Hindlimb muscle (tissue), 1 donor: ENCODE measurements around the gene SPACA4. TPM values are rescaled to one million over a fixed set of nuclear protein-coding genes. Genes with fewer than 3 reads are reported as not detected.
"Not testable (repeated sequence)": the region's sequence is repeated elsewhere in the genome, so short reads cannot be mapped to it uniquely, and the experiment has no call there.

Experiments
- DNase-seq: peaks from one replicate; pipeline ENCODE4 v3.0.0-alpha.2; 2013
- polyA plus RNA-seq: library from polyadenylated mRNA; unstranded; fragments of 120-200 nt; gene quantifications from one replicate; pipeline ENCODE4 v1.2.1, GENCODE V29; 2013; ENCODE audit not compliant: insufficient read length

The SPACA4 gene
- polyA plus RNA-seq, 1 donor: not detected

DNA sequence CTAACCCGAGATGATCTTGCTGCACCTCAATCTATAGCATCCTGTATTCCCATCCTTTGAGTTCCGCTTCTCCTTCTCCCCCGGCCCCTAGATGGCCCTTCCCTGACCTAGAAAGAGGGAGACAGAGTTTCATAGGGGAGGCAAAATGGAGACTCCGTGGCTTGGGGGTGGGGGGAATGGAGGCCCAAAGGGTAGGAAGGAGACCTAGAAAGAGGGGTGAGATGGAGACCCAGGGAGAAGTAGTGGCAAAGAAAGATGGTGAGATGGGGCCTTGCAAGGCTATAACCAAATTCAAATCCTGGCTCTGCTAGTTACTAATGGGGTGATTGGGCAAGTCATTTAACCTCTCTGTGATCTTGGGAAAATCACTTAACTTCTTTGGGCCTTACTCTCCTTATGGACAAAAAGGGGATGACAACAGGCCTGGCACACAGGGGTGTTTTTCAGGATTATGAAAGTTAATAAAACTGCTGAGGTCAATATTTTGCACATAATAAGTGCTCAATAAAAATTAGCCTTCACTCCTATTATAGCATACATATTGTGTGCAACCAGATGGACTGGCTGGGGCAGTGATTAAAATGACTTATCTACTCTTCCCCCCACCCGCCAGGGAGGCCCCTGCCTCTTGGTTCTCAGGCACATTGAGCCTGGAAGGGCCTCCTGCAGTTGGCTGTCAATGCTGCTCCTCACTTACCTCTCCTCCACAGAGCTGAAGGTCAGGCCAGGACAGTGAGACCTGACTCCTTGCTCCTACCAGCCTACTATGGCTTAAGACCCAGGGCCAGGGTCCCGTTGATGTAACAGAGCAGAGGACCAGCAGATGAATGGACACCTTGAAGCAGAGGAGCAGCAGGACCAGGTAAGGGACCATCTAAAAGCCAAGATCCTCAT is 13.4 kb downstream of the SPACA4 start:
- DNase-seq: no peak

GRCh38 chr19:48623556-48624066 is 17.1 kb downstream of the SPACA4 start:
- no peak for DNase-seq

DNA sequence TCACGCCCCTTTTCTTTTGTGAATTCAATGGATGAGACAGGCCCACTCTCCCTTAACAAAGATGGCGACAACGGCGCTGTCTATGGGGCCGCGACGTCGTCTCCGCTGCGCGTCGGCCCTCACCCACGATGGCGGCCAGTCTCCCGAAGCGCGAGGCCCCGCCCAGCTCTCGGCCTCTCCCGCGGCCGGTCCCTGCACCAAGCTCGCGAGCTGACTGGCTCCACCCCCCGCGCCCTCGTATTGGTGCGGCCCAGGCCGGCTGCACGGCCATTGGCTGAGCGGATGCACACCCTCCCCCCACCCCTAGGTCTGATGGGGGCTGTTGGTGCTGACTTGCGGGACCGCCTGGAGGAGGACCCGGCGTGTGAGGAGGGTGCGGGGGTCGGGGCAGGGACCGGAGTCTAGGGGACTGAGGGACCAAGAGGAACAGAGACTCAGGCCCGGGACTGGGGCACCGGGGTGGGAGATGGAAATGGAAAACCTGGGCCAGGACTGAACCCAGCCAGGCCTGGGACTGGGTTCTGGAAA is 17.6 kb downstream of the SPACA4 start:
- DNase-seq: peak; percentile 98

DNA sequence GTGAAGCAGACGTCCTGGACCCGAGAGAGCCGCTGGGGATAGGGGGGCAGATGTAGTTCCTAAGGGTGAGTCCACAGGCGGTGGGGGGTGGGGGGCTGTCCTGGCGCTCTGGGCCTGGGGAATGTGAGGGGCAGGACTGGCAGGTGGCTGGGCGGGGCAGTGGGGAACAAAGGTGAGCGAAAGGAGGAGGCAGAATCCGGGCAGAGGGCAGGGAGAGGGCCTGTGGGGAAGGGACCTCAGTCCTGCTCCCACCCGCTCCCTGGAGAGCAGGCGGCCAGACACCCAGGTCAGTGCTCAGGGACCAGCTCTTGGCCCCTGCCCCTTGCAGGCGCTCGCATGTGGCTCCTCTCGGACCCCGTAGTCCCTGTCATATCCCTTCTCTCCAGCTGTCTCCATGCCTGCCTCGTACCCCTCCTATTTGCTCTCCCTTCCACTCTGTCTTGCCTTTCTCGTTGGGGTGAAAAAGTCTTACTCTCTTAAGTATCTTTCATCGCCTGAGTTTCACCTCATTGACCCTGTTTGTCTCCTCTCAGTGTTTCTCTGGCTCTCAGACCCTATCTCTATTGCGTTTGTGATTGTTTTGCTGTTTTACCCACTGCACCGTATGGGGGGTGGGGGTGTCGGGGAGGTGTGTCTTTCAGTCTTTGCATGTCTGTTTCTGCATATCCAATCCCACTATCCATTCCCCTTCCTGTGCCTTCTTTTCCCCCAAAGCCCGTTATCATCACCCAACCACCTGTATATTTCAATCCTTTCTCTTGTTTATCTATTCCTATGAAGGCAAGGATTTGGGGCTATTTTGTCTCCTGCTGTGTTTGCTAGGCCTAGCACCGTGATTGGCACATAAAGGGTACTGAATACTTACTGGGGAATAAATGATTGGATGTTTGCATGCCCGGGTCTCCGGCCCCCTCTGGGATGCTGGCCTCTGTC is 18.5 kb downstream of the SPACA4 start:
- DNase-seq: no peak

- no peak for DNase-seq
Measured at GRCh38 chr19:48625891-48626327, 19.4 kb downstream of the SPACA4 start.

- DNase-seq: no peak
Measured at GRCh38 chr19:48627201-48627864, 20.8 kb downstream of the SPACA4 start.

DNA sequence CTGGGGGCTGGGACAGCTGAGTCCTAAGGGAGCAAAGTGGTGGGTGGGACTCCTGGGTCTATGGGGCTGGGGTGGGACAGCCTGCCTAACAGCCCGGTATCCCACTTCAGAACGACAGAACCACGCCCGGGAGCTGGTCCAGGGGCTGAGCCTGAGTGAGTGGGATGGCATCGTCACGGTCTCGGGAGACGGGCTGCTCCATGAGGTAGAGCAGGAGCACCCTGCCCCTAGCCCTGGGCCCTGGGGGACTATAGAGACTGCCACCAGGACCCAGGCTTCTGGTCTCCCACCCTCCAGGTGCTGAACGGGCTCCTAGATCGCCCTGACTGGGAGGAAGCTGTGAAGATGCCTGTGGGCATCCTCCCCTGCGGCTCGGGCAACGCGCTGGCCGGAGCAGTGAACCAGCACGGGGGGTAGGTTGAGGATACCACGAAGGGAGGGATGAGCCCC is 21.3 kb downstream of the SPACA4 start:
- DNase-seq: no peak

DNA sequence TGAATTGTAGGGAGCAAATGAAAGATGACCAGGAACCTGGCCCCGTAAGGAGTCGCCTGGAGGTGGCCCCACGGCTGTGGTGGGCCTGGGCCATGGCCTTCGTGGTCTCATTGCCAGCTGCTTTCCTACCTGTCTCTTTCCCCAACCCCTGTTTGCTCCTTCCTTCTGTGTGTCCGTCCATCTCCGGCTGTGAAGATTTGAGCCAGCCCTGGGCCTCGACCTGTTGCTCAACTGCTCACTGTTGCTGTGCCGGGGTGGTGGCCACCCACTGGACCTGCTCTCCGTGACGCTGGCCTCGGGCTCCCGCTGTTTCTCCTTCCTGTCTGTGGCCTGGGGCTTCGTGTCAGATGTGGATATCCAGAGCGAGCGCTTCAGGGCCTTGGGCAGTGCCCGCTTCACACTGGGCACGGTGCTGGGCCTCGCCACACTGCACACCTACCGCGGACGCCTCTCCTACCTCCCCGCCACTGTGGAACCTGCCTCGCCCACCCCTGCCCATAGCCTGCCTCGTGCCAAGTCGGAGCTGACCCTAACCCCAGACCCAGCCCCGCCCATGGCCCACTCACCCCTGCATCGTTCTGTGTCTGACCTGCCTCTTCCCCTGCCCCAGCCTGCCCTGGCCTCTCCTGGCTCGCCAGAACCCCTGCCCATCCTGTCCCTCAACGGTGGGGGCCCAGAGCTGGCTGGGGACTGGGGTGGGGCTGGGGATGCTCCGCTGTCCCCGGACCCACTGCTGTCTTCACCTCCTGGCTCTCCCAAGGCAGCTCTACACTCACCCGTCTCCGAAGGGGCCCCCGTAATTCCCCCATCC is 22.1 kb downstream of the SPACA4 start:
- DNase-seq: no peak

DNA sequence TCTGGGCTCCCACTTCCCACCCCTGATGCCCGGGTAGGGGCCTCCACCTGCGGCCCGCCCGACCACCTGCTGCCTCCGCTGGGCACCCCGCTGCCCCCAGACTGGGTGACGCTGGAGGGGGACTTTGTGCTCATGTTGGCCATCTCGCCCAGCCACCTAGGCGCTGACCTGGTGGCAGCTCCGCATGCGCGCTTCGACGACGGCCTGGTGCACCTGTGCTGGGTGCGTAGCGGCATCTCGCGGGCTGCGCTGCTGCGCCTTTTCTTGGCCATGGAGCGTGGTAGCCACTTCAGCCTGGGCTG is 22.7 kb downstream of the SPACA4 start:
- no peak for DNase-seq

GRCh38 chr19:48629599-48630295 is 23.2 kb downstream of the SPACA4 start:
- no peak for DNase-seq

- DNase-seq: no peak
Measured at GRCh38 chr19:48630296-48631063, 23.9 kb downstream of the SPACA4 start.

- no peak for DNase-seq
Measured at GRCh38 chr19:48631225-48631624, 24.7 kb downstream of the SPACA4 start.

DNA sequence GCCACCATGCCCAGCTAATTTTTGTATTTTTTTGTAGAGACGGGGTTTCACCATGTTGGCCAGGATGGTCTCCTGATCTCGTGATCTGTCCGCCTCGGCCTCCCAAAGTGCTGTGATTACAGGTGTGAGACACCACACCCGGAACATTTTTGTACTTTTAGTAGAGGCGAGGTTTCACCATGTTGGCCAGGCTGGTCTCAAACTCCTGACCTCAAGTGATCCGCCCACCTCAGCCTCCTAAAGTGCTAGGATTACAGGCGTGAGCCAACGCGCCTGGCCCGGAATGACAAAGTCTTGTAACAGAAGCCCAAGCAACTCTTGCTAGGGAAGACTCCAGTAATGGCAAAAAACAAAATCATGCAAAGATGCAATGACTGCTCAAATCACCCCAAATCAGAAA is 25.7 kb downstream of the SPACA4 start:
- DNase-seq: not testable (repeated sequence)

- no peak for DNase-seq
Measured at GRCh38 chr19:48632692-48633147, 26.2 kb downstream of the SPACA4 start.

DNA sequence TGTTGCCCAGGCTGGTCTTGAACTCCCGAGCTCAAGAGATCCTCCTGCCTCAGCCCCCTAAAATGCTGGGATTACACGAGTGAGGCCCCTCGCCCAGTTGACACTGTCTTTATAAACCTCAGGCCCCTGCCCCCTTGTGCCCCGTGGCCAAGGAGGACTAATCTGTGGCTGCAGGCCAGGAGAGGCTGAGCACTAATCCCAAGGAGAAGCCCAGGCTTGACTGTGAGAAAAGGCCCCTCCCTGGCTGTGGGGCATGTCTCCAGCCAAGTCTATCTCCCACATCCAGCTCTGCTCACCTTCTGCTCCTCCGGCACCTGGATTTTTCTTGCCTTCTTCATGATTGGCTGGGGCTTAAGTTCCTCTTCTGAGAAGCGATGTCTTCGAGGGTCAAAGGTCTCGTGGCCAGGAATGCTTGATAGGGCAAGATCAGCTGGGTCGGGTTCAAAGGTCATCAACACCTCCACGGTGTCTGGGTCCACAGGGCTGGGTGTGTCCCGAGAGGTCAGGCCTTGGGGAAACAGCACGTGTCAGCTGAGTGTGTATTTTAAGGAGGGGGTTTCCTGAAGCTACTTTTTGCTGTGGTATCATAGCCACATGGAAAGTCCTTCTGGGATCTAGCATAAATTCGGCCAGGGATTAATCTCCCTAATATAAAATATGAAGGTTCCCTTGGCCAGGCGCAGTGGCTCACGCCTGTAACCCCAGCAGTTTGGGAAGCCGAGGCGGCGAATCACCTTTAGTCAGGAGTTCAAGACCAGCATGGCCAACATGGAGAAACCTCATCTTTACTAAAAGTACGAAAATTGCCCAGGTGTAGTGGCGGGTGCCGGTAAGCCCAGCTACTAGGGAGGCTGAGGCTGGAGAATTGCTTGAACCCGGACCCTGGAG is 26.9 kb downstream of the SPACA4 start:
- no peak for DNase-seq

DNA sequence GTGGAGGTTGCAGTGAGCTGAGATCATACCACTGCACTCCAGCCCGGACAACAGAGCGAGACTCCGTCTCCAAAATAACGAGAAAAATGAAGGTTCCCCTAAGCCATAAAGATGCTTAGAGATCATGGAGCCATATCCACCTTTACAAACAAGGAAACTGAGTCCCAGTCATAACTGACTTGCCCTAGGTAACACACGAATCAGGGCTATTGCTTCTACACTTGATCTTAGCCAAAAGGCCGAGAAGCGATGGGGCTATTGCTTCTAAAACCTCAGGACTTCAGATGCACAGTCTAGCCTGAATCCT is 27.4 kb downstream of the SPACA4 start:
- no peak for DNase-seq

DNA sequence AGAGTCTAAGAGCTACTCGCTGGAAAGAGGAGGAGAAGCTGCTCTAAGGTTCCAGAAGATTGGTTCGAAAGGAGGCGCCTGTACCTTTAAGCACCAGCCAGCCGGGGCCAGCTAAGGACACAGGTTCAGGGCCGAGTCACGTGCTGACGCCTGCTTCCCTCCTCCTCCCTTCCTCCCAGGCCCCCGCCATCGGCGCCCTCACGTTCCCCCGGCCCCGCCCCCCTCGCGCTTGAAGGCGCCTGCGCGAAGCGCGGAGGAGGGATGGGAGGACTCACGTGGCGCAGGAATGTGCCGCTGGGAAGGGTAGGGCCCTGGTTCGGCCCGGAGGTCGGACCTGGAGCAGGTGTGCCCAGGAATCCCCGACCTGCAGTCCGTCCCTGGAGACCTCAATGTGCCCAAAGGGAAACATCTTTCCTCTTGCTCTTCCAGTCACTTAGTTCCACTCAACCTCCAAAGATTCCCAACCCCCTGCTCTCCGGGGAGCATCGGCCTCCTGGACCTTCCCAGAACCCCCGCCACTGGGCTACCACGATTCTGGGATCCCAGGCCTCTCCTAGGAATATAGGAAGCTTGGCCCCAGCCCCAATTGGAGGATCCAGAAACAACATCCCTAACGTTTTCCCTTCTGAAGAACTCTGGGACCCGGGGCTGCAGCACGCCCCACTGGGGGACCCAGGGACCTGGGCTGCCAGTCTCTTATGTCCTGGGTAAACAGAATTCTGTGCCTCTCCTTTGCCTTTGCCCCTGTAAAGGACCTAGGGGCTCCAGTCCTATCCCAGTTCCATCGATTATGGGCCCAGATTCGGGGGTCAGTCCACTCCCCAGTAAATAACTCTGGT is 28.1 kb downstream of the SPACA4 start:
- peak; percentile 95 for DNase-seq
